Esophagus mucosa (tissue), 1 donor: ENCODE data around the gene PRM2. TPM values are rescaled to one million over a fixed set of nuclear protein-coding genes. Genes with fewer than 3 reads are reported as not detected.

ENCODE experiments used
- ATAC-seq: fragments of 200-7000 bp; cut with Tn5 transposase; one replicate; pipeline ENCODE4 v1.9.1; 2020
- total RNA-seq: library from RNA; stranded (reverse); gene quantifications from one replicate; pipeline ENCODE4 v1.2.4, GENCODE V29; 2023
- donor health status: DM: yes; HTN: yes; CAD: no.

PRM2 gene
- total RNA-seq, 1 donor from 2014 or later = not detected

- ATAC-seq = no peak
These were observed 12.9 kb upstream of the PRM2 start for GRCh38 chr16:11289202-11289601.

- ATAC-seq = no peak
These were observed 9.6 kb upstream of the PRM2 start for GRCh38 chr16:11285842-11286241.

- no peak for ATAC-seq
These were observed 7.6 kb upstream of the PRM2 start for GRCh38 chr16:11283820-11284248.

GRCh38 chr16:11280616-11281522 lies 4.6 kb upstream of the PRM2 start, which contains the start of gene PRM1:
PRM1 (minus strand) TSS chr16:11281330; CDS start chr16:11281238, 92 bp downstream.
- ATAC-seq = no peak

- ATAC-seq = no peak
These were observed 2.7 kb upstream of the PRM2 start for GRCh38 chr16:11278681-11279628.

- no peak for ATAC-seq
These were observed 1.5 kb upstream of the PRM2 start for GRCh38 chr16:11277607-11278337.

- ATAC-seq = no peak
These were observed 765 bp upstream of the PRM2 start for GRCh38 chr16:11276896-11277593.

GRCh38 chr16:11274964-11275363 lies 1.3 kb downstream of the PRM2 start:
- no peak for ATAC-seq

- no peak for ATAC-seq
These were observed 2.5 kb downstream of the PRM2 start for GRCh38 chr16:11273721-11274324.

- ATAC-seq = no peak
These were observed 3.2 kb downstream of the PRM2 start, which contains the start of gene PRM3 for GRCh38 chr16:11272921-11273720. PRM3 (minus strand) TSS chr16:11273629; CDS start chr16:11273595, 34 bp downstream.

- ATAC-seq = peak; percentile 24
These were observed 3.8 kb downstream of the PRM2 start for GRCh38 chr16:11272484-11272883.

GRCh38 chr16:11271610-11272009 lies 4.7 kb downstream of the PRM2 start:
- ATAC-seq = no peak

- ATAC-seq = no peak
These were observed 5.6 kb downstream of the PRM2 start for GRCh38 chr16:11270602-11271162.

GRCh38 chr16:11268921-11269375 lies 7.3 kb downstream of the PRM2 start, which contains the start of gene TNP2:
TNP2 (minus strand) TSS chr16:11269325; CDS start chr16:11269262, 63 bp downstream.
- no peak for ATAC-seq

GRCh38 chr16:11265124-11265523 lies 11.2 kb downstream of the PRM2 start:
- no peak for ATAC-seq

- ATAC-seq = no peak
These were observed 12.0 kb downstream of the PRM2 start for GRCh38 chr16:11264155-11264832.

- no peak for ATAC-seq
These were observed 12.5 kb downstream of the PRM2 start for GRCh38 chr16:11263737-11264136.

- ATAC-seq = no peak
These were observed 13.4 kb downstream of the PRM2 start for GRCh38 chr16:11262915-11263314.

- no peak for ATAC-seq
These were observed 15.7 kb downstream of the PRM2 start for GRCh38 chr16:11260596-11260966.
